Measurements from ENCODE around the gene SPON1.
"Not testable (repeated sequence)": the region's sequence is repeated elsewhere in the genome, so short reads cannot be mapped to it uniquely, and the experiment has no call there.

The SPON1 gene

GRCh38 chr11:14090631-14091030, 128.1 kb downstream of the SPON1 start:
- DNase-seq, result not testable (repeated sequence)

GRCh38 chr11:14093065-14093464, 130.5 kb downstream of the SPON1 start:
- no peak for DNase-seq

- no peak for DNase-seq
Measured at GRCh38 chr11:14094481-14095037, 132.0 kb downstream of the SPON1 start.

- no peak for DNase-seq
Measured at GRCh38 chr11:14095882-14096281, 133.4 kb downstream of the SPON1 start.

GRCh38 chr11:14096606-14097005, 134.1 kb downstream of the SPON1 start:
- DNase-seq, result no peak

- no peak for DNase-seq
Measured at GRCh38 chr11:14101388-14101787, 138.9 kb downstream of the SPON1 start.

- DNase-seq, result no peak
Measured at GRCh38 chr11:14102766-14103165, 140.2 kb downstream of the SPON1 start.

- DNase-seq, result no peak
Measured at GRCh38 chr11:14105446-14105845, 142.9 kb downstream of the SPON1 start.

- DNase-seq, result no peak
Measured at GRCh38 chr11:14106303-14107049, 144.0 kb downstream of the SPON1 start.

- peak; percentile 23 for DNase-seq
Measured at GRCh38 chr11:14107050-14107430, 144.5 kb downstream of the SPON1 start.

GRCh38 chr11:14109742-14110141, 147.2 kb downstream of the SPON1 start:
- DNase-seq, result no peak

- no peak for DNase-seq
Measured at GRCh38 chr11:14110629-14111028, 148.1 kb downstream of the SPON1 start.

GRCh38 chr11:14111496-14111895, 149.0 kb downstream of the SPON1 start:
- no peak for DNase-seq

GRCh38 chr11:14112721-14113120, 150.2 kb downstream of the SPON1 start:
- DNase-seq, result no peak

- no peak for DNase-seq
Measured at GRCh38 chr11:14114269-14114668, 151.7 kb downstream of the SPON1 start.

GRCh38 chr11:14114786-14115185, 152.3 kb downstream of the SPON1 start:
- no peak for DNase-seq

GRCh38 chr11:14117632-14118031, 155.1 kb downstream of the SPON1 start:
- DNase-seq, result peak; percentile 81

GRCh38 chr11:14118072-14118471, 155.5 kb downstream of the SPON1 start:
- DNase-seq, result peak; percentile 88

- DNase-seq, result no peak
Measured at GRCh38 chr11:14119357-14119756, 156.8 kb downstream of the SPON1 start.

GRCh38 chr11:14124350-14124749, 161.8 kb downstream of the SPON1 start:
- no peak for DNase-seq

GRCh38 chr11:14124886-14125285, 162.4 kb downstream of the SPON1 start:
- no peak for DNase-seq

GRCh38 chr11:14125529-14125928, 163.0 kb downstream of the SPON1 start:
- no peak for DNase-seq

GRCh38 chr11:14127679-14128078, 165.2 kb downstream of the SPON1 start:
- no peak for DNase-seq

GRCh38 chr11:14132312-14132711, 169.8 kb downstream of the SPON1 start:
- DNase-seq, result no peak

GRCh38 chr11:14133381-14133780, 170.9 kb downstream of the SPON1 start:
- no peak for DNase-seq

Measured in NCI-H1105 treated with DMSO at 0.1 percent for 48 hours (cell line).